ENCODE measurements around the gene BLOC1S4.
"Not testable (repeated sequence)": the region's sequence is repeated elsewhere in the genome, so short reads cannot be mapped to it uniquely, and the experiment has no call there.

The BLOC1S4 gene

GRCh38 chr4:6721121-6721520, 5.1 kb downstream of the BLOC1S4 start:
- Histone ChIP-seq H3K9me3 (no peaks in the 10 kb centered on the region), H3K4me3 (no peak overlapping the region), H3K4me1 (peaks cover 0 to 28% (median 22%) of the 10 kb centered on the region in 4 donors), H3K36me3 (peaks cover 0 to 8% (median 0%) of the 10 kb centered on the region in 3 donors), H3K27ac (no peak overlapping the region), H3K27me3 (no peaks in the 10 kb centered on the region)
- TF ChIP-seq, protein P1, sequence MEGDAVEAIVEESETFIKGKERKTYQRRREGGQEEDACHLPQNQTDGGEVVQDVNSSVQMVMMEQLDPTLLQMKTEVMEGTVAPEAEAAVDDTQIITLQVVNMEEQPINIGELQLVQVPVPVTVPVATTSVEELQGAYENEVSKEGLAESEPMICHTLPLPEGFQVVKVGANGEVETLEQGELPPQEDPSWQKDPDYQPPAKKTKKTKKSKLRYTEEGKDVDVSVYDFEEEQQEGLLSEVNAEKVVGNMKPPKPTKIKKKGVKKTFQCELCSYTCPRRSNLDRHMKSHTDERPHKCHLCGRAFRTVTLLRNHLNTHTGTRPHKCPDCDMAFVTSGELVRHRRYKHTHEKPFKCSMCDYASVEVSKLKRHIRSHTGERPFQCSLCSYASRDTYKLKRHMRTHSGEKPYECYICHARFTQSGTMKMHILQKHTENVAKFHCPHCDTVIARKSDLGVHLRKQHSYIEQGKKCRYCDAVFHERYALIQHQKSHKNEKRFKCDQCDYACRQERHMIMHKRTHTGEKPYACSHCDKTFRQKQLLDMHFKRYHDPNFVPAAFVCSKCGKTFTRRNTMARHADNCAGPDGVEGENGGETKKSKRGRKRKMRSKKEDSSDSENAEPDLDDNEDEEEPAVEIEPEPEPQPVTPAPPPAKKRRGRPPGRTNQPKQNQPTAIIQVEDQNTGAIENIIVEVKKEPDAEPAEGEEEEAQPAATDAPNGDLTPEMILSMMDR (IDR thresholded peaks at IDR 0.05): no peak
- intact Hi-C loops (cut with DNase I; ENCODE audit: low total_unique reads): loop anchor here (5.0 kb wide), 2 partner anchors 61 to 151 kb away; partner anchors contain the start of gene KIAA0232
- no peak for DNase-seq

GRCh38 chr4:6722891-6723290, 6.9 kb downstream of the BLOC1S4 start:
- DNase-seq: no peak
- Histone ChIP-seq H3K4me1 (peaks cover 0 to 24% (median 14%) of the 10 kb centered on the region in 4 donors), H3K9me3 (no peaks in the 10 kb centered on the region), H3K27me3 (no peaks in the 10 kb centered on the region), H3K4me3 (no peak overlapping the region), H3K36me3 (peaks cover 0 to 8% (median 0%) of the 10 kb centered on the region in 3 donors), H3K27ac (no peak overlapping the region)
- intact Hi-C loops (cut with DNase I; ENCODE audit: low total_unique reads): loop anchor here (5.0 kb wide), 2 partner anchors 59 to 149 kb away; partner anchors contain the start of gene KIAA0232
- TF ChIP-seq, protein P1 (IDR thresholded peaks at IDR 0.05): no peak

DNA sequence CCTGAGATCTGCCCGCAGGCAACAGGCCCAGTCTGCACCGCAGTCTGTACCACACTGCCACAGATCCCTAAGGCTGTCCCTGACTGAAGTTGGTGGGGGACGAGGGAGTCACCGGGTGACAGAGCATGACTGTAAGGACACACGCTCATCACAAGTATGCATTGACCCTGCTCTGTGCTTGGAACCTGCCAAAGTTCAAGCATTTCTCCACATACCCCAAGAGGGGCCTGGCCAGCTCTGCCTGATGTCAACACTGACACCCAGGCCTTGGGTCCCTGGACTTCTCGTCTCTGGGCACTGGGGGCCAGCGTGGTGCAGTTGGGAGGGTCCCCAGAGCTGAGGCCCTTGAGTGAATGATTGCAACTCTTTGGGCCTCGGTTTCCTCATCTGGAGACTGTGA, 7.9 kb downstream of the BLOC1S4 start:
- TF ChIP-seq, protein P1 (IDR thresholded peaks at IDR 0.05): no peak
- Histone ChIP-seq H3K27me3 (no peaks in the 10 kb centered on the region), H3K36me3 (peaks cover 0 to 3% (median 0%) of the 10 kb centered on the region in 3 donors), H3K9me3 (no peaks in the 10 kb centered on the region), H3K4me3 (no peak overlapping the region), H3K4me1 (peaks cover 0 to 20% (median 10%) of the 10 kb centered on the region in 4 donors), H3K27ac (no peak overlapping the region)
- no peak for DNase-seq
- intact Hi-C loops (cut with DNase I; ENCODE audit: low total_unique reads): loop anchor here (5.0 kb wide), 2 partner anchors 58 to 148 kb away; partner anchors contain the start of gene KIAA0232

- H3K4me1 ChIP-seq: peaks cover 0 to 20% (median 10%) of the 10 kb centered on the region in 4 donors
- H3K27me3 ChIP-seq: no peaks in the 10 kb centered on the region
- H3K4me3 ChIP-seq: no peak overlapping the region
- TF ChIP-seq, protein P1 (IDR thresholded peaks at IDR 0.05): no peak
- H3K36me3 ChIP-seq: no peaks in the 10 kb centered on the region
- intact Hi-C loops (cut with DNase I; ENCODE audit: low total_unique reads): loop anchor here (5.0 kb wide), 2 partner anchors 58 to 148 kb away; partner anchors contain the start of gene KIAA0232
- DNase-seq: no peak
- H3K27ac ChIP-seq: no peak overlapping the region
- no peaks in the 10 kb centered on the region for H3K9me3 ChIP-seq
These were observed 8.6 kb downstream of the BLOC1S4 start for GRCh38 chr4:6724421-6725111.

GRCh38 chr4:6725427-6725961, 9.5 kb downstream of the BLOC1S4 start:
- H3K27me3 ChIP-seq; H3K27ac ChIP-seq; DNase-seq; intact Hi-C loops (cut with DNase I; ENCODE audit: low total_unique reads); H3K9me3 ChIP-seq; H3K36me3 ChIP-seq; H3K4me3 ChIP-seq: not testable (repeated sequence)
- H3K4me1 ChIP-seq: peaks cover 0 to 14% (median 4%) of the 10 kb centered on the region in 4 donors
